ENCODE data around the gene DTHD1.

- no peak for TF ChIP-seq POLR2A (IDR thresholded peaks at IDR 0.05)
- TF ChIP-seq, protein P1, sequence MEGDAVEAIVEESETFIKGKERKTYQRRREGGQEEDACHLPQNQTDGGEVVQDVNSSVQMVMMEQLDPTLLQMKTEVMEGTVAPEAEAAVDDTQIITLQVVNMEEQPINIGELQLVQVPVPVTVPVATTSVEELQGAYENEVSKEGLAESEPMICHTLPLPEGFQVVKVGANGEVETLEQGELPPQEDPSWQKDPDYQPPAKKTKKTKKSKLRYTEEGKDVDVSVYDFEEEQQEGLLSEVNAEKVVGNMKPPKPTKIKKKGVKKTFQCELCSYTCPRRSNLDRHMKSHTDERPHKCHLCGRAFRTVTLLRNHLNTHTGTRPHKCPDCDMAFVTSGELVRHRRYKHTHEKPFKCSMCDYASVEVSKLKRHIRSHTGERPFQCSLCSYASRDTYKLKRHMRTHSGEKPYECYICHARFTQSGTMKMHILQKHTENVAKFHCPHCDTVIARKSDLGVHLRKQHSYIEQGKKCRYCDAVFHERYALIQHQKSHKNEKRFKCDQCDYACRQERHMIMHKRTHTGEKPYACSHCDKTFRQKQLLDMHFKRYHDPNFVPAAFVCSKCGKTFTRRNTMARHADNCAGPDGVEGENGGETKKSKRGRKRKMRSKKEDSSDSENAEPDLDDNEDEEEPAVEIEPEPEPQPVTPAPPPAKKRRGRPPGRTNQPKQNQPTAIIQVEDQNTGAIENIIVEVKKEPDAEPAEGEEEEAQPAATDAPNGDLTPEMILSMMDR (IDR thresholded peaks at IDR 0.05) = no peak
These were observed 110.0 kb downstream of the DTHD1 start for GRCh38 chr4:36391411-36391810.
